H1 (cell line): ENCODE results near the gene UPF2. TPM values are rescaled to one million over a fixed set of nuclear protein-coding genes. Genes with fewer than 3 reads are reported as not detected.

Experiments used
- CTCF ChIA-PET: fragments of 300-600 bp; sonication (Branson Sonifier 250); formaldehyde crosslinking; loops from one replicate; lab custom pipeline; 2021; ENCODE audit not compliant: partially characterized antibody; lab: Charles Lee
- POLR2A ChIA-PET: fragments of 300-600 bp; sonication (Branson Sonifier 250); formaldehyde crosslinking; loops from one replicate; lab custom pipeline; 2021; ENCODE audit warnings: inconsistent platforms; ENCODE audit not compliant: partially characterized antibody; lab: Charles Lee
- DNase-seq, 2 experiments: peaks; one replicate each; pipeline versions ENCODE4 v3.0.0 to v3.0.0-alpha.2; 2010 to 2022; ENCODE audit warnings: low spot score in 2 of 2, low read depth in 1 of 2, mixed read lengths in 1 of 2
- FAIRE-seq: peaks from 2 replicates; lab custom pipeline; 2011; peaks lifted over from hg19 to GRCh38; lab: Jason Lieb, UNC
- H2AFZ ChIP-seq: 2 replicates; pipeline ENCODE4 v1.8.1; 2012; ENCODE audit warnings: low read length, inconsistent platforms
- H2AK5ac ChIP-seq: 2 replicates; pipeline ENCODE4 v1.6.1; 2013; ENCODE audit warnings: low read depth, low read length
- H2BK120ac ChIP-seq: replicated peaks from 2 replicates; pipeline ENCODE3; 2013; ENCODE audit warnings: low read depth, low read length, inconsistent platforms
- H2BK12ac ChIP-seq: 2 replicates; pipeline ENCODE4 v1.6.1; 2013; ENCODE audit warnings: low read depth, low read length
- H2BK15ac ChIP-seq: 2 replicates; pipeline ENCODE4 v1.6.1; 2013; ENCODE audit warnings: low read length
- H2BK20ac ChIP-seq: 2 replicates; pipeline ENCODE4 v1.6.1; 2013; ENCODE audit warnings: low read length
- H2BK5ac ChIP-seq: 2 replicates; pipeline ENCODE4 v1.6.1; 2013; ENCODE audit warnings: low read depth, low read length
- H3K14ac ChIP-seq: 2 replicates; pipeline ENCODE4 v1.6.1; 2013; ENCODE audit warnings: inconsistent platforms; ENCODE audit not compliant: insufficient read length
- H3K18ac ChIP-seq: 2 replicates; pipeline ENCODE4 v1.6.1; 2013; ENCODE audit warnings: low read length; ENCODE audit errors: extremely low read depth
- H3K23ac ChIP-seq: 2 replicates; pipeline ENCODE4 v1.6.1; 2013; ENCODE audit warnings: inconsistent platforms; ENCODE audit not compliant: insufficient read length
- H3K23me2 ChIP-seq: 2 replicates; pipeline ENCODE4 v1.6.1; 2013; ENCODE audit warnings: low read depth, low read length
- H3K27ac ChIP-seq: 2 replicates; pipeline ENCODE4 v1.6.1; 2011; ENCODE audit warnings: low read depth, low read length, inconsistent platforms
- H3K27me3 ChIP-seq, 4 experiments: replicated peaks in 1 of 4; 1 replicate in 1 of 4; 2 replicates in 3 of 4; pipeline versions ENCODE4 v1.6.1 to v1.8.1; 2011 to 2013; ENCODE audit warnings: low read length in 3 of 4, mild to moderate bottlenecking in 3 of 4, inconsistent platforms in 2 of 4, mixed read lengths in 2 of 4, moderate library complexity in 1 of 4; ENCODE audit not compliant: control insufficient read depth in 3 of 4, insufficient read depth in 3 of 4; ENCODE audit errors: extremely low read depth in 1 of 4
- H3K36me3 ChIP-seq, 4 experiments: 2 replicates each; pipeline versions ENCODE4 v1.6.1 to v1.8.1; 2011 to 2013; ENCODE audit warnings: mild to moderate bottlenecking in 4 of 4, low read length in 3 of 4, moderate library complexity in 2 of 4, control low read depth in 1 of 4, inconsistent platforms in 1 of 4; ENCODE audit not compliant: insufficient read depth in 4 of 4, control insufficient read depth in 2 of 4
- H3K4ac ChIP-seq: replicated peaks from 2 replicates; pipeline ENCODE3; 2013; ENCODE audit warnings: low read length, low read depth, mixed read lengths, inconsistent platforms; ENCODE audit not compliant: insufficient read length
- H3K4me1 ChIP-seq, 4 experiments: replicated peaks in 1 of 4; 1 replicate in 1 of 4; 2 replicates in 3 of 4; pipeline versions ENCODE4 v1.6.1 to v1.8.1; 2011 to 2013; ENCODE audit warnings: low read length in 3 of 4, inconsistent platforms in 2 of 4, mixed read lengths in 1 of 4; ENCODE audit not compliant: insufficient read depth in 4 of 4, control insufficient read depth in 3 of 4
- H3K4me2 ChIP-seq, 2 experiments: 2 replicates each; pipeline versions ENCODE4 v1.6.1 to v1.8.1; 2011 to 2013; ENCODE audit warnings: low read depth in 2 of 2, low read length in 2 of 2, control low read depth in 1 of 2, inconsistent platforms in 1 of 2, mild to moderate bottlenecking in 1 of 2; ENCODE audit not compliant: insufficient read depth in 1 of 2
- H3K4me3 ChIP-seq, 4 experiments: fragments of 200-600, 300-600 bp in 1 of 4; sonication (generic), shearing (Covaris generic), sonication (Bioruptor Twin) in 1 of 4; 2 replicates each; pipeline versions ENCODE4 v1.5.1 to v1.8.1; 2011 to 2016; ENCODE audit warnings: low read length in 4 of 4, low read depth in 3 of 4, control low read depth in 2 of 4, inconsistent platforms in 2 of 4, mild to moderate bottlenecking in 2 of 4, mixed read lengths in 1 of 4, moderate library complexity in 1 of 4; ENCODE audit not compliant: insufficient read depth in 2 of 4; ENCODE audit errors: extremely low read depth in 1 of 4
- H3K56ac ChIP-seq: replicated peaks from 2 replicates; pipeline ENCODE3; 2013; ENCODE audit warnings: low read depth, mild to moderate bottlenecking, mixed read lengths, low read length, inconsistent platforms; ENCODE audit not compliant: insufficient read length
- H3K79me1 ChIP-seq: 2 replicates; pipeline ENCODE4 v1.6.1; 2013; ENCODE audit warnings: low read depth, low read length, control low read depth
- H3K79me2 ChIP-seq, 2 experiments: 2 replicates each; pipeline versions ENCODE4 v1.6.1 to v1.8.1; 2012 to 2013; ENCODE audit warnings: low read length in 2 of 2, mild to moderate bottlenecking in 2 of 2, inconsistent platforms in 1 of 2; ENCODE audit not compliant: insufficient read depth in 2 of 2, control insufficient read depth in 1 of 2
- H3K9ac ChIP-seq, 4 experiments: replicated peaks in 1 of 4; 1 replicate in 1 of 4; 2 replicates in 3 of 4; pipeline versions ENCODE4 v1.6.1 to v1.8.1; 2011 to 2013; ENCODE audit warnings: low read depth in 3 of 4, low read length in 3 of 4, control low read depth in 2 of 4, mild to moderate bottlenecking in 2 of 4, moderate library complexity in 2 of 4, inconsistent platforms in 1 of 4; ENCODE audit errors: extremely low read depth in 1 of 4
- H3K9me3 ChIP-seq, 2 experiments: 2 replicates each; pipeline versions ENCODE4 v1.6.1 to v1.8.1; 2012 to 2013; ENCODE audit warnings: mild to moderate bottlenecking in 2 of 2, moderate library complexity in 2 of 2, control low read depth in 1 of 2, inconsistent platforms in 1 of 2, low read depth in 1 of 2, low read length in 1 of 2, mixed read lengths in 1 of 2; ENCODE audit not compliant: insufficient read depth in 2 of 2
- H4K20me1 ChIP-seq, 2 experiments: replicated peaks in 1 of 2; 2 replicates each; pipeline versions ENCODE3 to v1.8.1; 2011 to 2013; ENCODE audit warnings: inconsistent platforms in 2 of 2, low read length in 2 of 2, mild to moderate bottlenecking in 1 of 2; ENCODE audit not compliant: insufficient read depth in 2 of 2, control insufficient read depth in 1 of 2
- H4K5ac ChIP-seq: 2 replicates; pipeline ENCODE4 v1.6.1; 2013; ENCODE audit warnings: low read length, low read depth, mixed read lengths, inconsistent platforms; ENCODE audit not compliant: insufficient read length
- H4K8ac ChIP-seq: 2 replicates; pipeline ENCODE4 v1.8.0; 2013; ENCODE audit warnings: mild to moderate bottlenecking, moderate library complexity, low read length, inconsistent platforms; ENCODE audit not compliant: insufficient read depth; ENCODE audit errors: extremely low read depth
- H4K91ac ChIP-seq: replicated peaks from 2 replicates; pipeline ENCODE3; 2013; ENCODE audit warnings: low read length, mixed read lengths, inconsistent platforms; ENCODE audit not compliant: insufficient read length
- SP4 ChIP-seq: IDR thresholded peaks from 2 replicates; pipeline ENCODE4 v1.6.1; 2012; ENCODE audit warnings: low read length, inconsistent platforms
- WGBS, 2 experiments: shearing (Covaris generic) in 1 of 2; methylation state at CpG; one replicate each; pipeline versions ENCODE4 v1.1.6 to v1.1.7; 2013 to 2015; ENCODE audit warnings: low lambda C conversion rate in 2 of 2, mixed read lengths in 2 of 2, inconsistent platforms in 1 of 2, low coverage in 1 of 2, missing lambda C conversion rate in 1 of 2; ENCODE audit not compliant: insufficient replicate concordance in 2 of 2, insufficient coverage in 1 of 2, insufficient read length in 1 of 2; ENCODE audit errors: extremely low coverage in 1 of 2, missing lambda C conversion rate in 1 of 2; 5-methylcytosine and 5-hydroxymethylcytosine counted together
- polyA plus RNA-seq, 7 experiments: library from polyadenylated mRNA; depleted of rRNA in 3 of 7; stranded (reverse) in 5 of 7; unstranded in 2 of 7; fragments of >200 nt in 5 of 7; fragments of 200-250 nt in 2 of 7; gene quantifications; 1 replicate in 5 of 7; 2 replicates in 1 of 7; 4 replicates in 1 of 7; pipeline versions ENCODE4 v1.2.1 to v1.2.3, GENCODE V29; 2011 to 2013; ENCODE audit warnings: missing spikeins in 2 of 7, mixed read lengths in 2 of 7
- total RNA-seq: library from RNA; stranded (reverse); fragmentation: NEBNext Ultra II Directional; extraction: Animal tissue kit (Norgen Biotek cat#: 25700); gene quantifications from 2 replicates; pipeline ENCODE4 v1.2.1, GENCODE V29; 2021

Gene UPF2
- total and polyA plus RNA-seq, 2 of the 8 experiments (the other 6 are each of a cell fraction or from before 2014, with no cell fraction given) = 6.2 to 32.8 TPM

DNA sequence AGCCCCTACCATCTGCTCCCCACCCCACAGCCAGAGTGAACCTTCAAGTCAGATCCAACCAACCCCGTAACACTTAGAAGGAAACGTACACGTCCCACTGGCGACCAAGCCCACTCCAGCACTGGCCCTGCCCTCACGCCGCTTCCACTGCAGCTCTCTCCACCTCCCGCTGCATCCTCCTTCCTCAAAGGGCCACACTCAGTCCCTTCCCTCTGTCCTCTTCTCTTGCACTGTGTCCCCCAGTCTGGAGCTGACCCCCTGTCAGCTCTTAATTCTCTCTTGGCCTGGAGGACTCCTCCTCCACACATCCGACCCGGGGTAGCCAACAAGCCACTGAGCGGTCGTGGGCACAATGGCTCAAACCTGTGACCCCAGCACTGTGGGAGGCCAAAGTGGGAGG is 133.6 kb downstream of the UPF2 start:
- Histone ChIP-seq H3K9ac (no peak overlapping the region), H2BK12ac (no peak overlapping the region), H3K36me3 (no peaks in the 10 kb centered on the region), H3K4me1 (no peaks in the 10 kb centered on the region; a peak in 2 of 7 replicates), H3K23ac (no peak overlapping the region), H3K23me2 (no peaks in the 10 kb centered on the region), H3K79me1 (no peaks in the 10 kb centered on the region), H2BK5ac (no peak overlapping the region), H3K9me3 (no peaks in the 10 kb centered on the region), H3K79me2 (no peaks in the 10 kb centered on the region), H4K5ac (no peak overlapping the region), H3K4me2 (no peak overlapping the region), H3K27ac (no peak overlapping the region), H3K14ac (no peak overlapping the region), H3K27me3 (no peaks in the 10 kb centered on the region), H4K91ac (no peak overlapping the region), H2AFZ (no peak overlapping the region), H4K8ac (peak overlapping the region; percentile 68), H2BK20ac (no peak overlapping the region)
- CTCF ChIA-PET = interaction anchor here (0.9 to 1.7 kb wide), 7 partner anchors 17 to 126 kb away, joined by 3 to 8 read pairs (median 3); no protein-coding TSS in a partner anchor
- WGBS, 2 experiments = 91% methylated on average over 11 of the region's 11 CpGs; no CpG with 5 or more reads in 1 of the 2 experiments
- no peak for TF ChIP-seq SP4
- TF ChIP-seq, all 59 proteins: peak for 0
- Histone ChIP-seq H2BK15ac (no peak overlapping the region), H4K20me1 (no peaks in the 10 kb centered on the region), H3K4ac (no peak overlapping the region), H3K18ac (no peak overlapping the region; the same call in 1 of the 2 replicates), H3K56ac (no peak overlapping the region), H2BK120ac (no peak overlapping the region), H3K4me3 (no peak overlapping the region), H2AK5ac (no peak overlapping the region)
- DNase-seq (no peak), FAIRE-seq (no peak)
- POLR2A ChIA-PET = interaction anchor here (1.4 kb wide), 1 partner anchor 9 kb away, joined by 3 read pairs; no protein-coding TSS in a partner anchor
